GM19193 (cell line): ENCODE data around the gene PIGP.

Source experiments
- POLR2A ChIP-seq: IDR thresholded peaks from 4 replicates; pipeline ENCODE4 v1.6.1; 2011; ENCODE audit not compliant: insufficient read depth, insufficient read length; ENCODE audit errors: extremely low read depth

PIGP gene

DNA sequence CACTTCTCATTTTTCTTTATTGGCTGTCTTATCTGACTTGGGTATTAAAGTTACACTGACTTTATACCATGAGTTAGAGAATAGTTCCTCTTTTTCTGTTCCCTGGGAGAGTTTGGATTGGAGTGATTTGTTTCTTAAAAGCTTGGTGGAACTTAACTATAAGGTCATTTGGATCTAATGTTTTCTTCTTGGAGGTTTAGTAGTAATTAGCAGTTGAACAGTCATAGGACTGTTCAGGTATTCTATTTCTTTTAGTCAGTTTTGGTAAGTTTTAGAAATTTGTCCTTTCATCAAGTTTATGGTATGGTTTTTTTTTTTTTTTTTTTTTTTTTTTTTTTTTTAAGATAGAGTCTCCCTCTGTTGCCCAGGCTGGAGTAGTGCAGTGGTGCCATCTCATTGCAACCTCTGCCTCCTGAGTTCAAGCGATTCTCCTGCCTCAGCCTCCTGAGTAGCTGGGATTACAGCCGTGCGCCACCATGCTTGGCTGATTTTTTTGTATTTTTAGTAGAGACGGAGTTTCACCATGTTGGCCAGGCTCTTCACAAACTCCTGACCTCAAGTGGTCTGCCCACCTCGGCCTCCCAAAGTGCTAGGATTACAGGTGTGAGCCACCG, 6.4 kb upstream of the PIGP start:
- no peak for TF ChIP-seq POLR2A

DNA sequence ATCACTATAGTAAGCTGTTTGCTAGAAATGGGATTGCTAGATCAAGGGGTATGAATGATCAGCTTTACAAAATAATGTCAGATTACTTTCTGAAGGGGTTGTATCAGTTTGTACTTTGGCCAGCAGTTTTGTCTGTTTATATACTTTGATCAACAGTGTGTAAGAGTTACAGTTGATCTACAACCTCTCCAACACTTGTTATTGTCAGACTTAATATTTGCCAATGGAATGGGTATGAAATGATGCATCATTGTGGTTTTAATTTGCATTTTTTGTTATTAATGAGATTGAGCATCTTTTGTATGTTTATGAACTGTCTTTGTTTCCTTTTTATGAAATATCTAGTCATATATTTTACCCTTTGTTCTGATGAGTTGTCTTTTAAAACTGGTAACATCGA, 4.5 kb upstream of the PIGP start:
- no peak for TF ChIP-seq POLR2A

DNA sequence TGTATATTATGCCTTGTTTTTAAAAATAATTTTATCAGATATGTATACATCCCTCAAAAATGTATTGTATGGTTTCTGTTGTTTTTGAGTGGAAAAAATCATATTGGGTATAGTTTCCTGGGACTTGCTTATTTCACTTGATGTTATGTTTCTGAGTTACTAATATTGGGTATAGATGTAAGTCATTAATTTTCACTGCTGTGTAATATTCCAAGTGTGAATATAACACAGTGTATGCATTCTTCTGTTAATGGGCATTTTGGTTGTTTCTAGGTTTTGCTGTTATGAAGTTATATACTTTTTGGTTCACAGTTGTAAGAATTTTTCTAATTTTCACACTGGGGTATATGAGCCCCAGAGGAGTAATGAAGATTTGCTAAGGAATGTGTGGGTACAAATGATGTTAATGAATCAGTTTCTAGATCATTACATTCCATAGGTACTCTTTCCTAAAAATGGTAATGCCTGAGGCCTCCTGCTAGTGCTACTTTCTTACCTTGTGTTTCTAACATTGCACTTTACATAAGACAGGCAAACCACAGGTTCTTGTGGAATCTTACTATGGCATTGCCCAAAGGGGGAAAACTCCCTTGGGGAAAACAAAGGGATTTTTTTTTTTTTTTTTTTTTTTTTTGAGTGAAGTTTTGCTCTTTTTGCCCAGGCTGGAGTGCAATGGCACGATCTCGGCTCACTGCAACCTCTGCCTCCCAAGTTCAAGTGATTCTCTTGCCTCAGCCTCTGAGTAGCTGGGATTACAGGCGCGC, 3.4 kb upstream of the PIGP start:
- TF ChIP-seq POLR2A: no peak

DNA sequence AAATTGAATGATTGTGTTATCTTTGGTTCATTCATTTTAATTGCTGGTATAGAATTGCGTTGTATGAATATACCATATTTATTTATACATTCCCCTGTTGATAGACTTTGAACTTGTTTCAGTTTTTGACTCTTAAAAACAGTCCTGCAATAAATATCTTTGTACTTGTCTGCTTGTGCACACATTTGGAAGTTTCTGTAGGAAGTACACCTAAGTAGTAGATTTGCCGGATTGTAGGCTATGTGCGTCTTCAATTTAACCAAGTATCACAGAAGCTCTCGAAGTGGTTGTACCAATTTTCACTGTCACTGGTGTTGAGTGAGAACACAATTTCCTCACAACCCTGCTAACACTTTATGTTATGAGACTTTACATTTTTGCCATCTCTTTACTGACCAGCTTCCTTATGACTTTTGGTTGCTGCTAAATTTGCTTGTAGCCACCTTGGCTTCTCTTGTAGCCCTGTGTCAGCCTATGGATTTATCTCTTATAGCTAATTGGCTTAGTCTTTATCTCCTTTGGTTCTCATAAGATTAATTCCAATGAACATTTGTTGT, 2.4 kb upstream of the PIGP start:
- TF ChIP-seq POLR2A: no peak

DNA sequence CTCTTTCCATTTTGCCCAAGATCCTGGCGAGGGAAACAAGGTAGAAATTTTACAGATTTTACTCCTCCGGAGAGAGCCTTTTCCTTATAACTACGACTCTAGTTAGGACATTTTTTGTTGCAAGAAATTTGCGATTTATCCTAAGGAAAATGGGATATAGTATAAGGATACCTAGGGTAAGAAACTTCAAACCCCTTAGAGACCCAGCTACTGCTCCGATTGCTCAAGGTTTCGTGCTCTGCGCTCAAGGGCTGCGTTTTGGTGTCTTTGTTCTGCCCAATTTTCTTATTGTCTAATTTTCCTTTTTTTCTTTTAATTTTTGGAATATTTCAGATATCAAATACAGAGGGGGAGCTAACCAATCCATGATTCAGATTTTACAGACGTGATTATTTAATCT, 1.7 kb upstream of the PIGP start:
- TF ChIP-seq POLR2A: no peak

DNA sequence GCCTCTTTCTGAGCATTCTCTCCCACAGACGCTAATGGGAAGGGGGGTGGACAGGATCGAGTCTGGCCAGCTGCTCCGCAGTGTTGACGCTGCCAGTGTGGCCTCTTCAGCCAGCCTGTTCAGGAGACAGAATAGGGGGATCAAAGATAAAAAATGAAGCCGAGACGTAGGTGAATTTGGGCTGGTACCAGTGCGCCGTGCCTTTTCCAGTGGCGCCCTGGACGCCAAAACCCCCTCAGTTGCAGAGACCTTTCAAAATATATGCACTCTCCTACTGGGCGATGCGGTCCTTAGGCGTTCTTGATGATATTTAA, 1.3 kb upstream of the PIGP start:
- no peak for TF ChIP-seq POLR2A

DNA sequence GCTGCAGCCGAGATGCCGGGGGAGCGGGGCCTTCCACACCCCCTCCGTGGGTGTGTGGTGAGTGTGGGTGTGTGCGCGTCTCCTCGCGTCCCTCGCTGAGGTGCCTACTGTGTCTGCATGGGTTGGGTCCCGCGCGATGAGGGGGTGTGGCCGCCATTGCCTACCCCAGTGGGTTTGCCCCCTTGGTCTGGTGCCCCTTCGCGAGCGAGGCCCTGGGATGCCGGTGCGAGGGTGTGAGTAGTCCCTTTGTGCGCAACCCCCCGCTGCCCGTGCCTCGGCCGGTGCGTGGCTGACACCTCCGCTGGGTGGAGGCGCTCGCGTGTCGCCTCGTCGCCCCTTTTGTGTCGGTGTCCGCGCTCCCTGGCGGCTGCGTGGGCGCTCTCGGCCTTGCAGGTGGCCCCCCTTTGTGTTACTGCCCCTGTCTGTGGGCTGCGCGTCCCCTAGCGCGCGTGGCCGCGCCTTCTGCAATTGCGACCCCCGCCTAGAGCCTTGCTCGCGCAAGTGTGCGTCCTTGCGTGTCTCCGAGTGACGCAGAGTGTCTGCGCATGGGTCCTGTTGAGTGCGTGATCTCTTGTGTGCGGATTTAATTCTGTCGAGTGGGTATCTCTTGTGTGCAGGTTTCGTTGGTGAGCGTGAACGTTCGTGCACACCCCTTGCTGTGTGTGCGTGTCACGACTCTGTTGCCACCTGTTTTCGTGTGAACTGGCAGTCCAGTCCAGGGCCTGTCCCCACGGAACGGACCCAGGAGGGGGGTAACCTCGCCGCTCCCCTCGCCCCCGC, 736 bp upstream of the PIGP start:
- peak; percentile 16 for TF ChIP-seq POLR2A

DNA sequence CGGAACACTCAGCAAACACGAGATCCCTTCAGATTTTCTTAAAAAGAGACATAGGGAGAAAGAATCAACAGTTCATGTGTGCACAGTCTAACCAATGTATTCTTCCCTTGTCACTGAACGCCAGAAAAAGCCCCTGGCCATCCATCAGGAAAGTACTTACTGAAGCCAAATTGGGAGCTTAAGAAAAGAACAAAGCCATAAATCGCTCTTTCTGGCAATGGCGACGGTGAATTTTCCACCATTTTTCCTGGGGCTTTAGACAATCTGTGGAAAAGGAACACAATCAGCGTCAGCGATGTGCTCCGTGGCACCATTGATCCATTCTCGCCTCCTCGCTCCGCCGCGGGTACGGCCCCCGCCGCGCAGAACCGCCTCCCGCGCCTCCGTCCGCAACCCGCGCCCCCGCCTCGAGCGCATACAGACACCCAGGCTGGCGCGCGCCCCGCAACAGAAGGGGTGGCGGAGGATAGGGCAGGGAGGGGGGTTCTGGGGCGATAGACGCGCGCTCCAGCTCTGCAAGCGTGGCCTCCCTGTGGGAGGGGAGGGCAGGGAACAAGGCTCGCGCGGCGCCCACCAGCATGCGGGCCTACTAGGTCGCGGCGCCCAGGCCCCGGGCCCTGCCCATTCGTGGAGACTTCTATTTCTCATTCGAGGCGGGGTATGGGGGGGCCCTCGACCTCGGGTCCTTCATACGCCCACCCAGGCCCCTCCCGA, 440 bp downstream of the PIGP start:
- TF ChIP-seq POLR2A: no peak

DNA sequence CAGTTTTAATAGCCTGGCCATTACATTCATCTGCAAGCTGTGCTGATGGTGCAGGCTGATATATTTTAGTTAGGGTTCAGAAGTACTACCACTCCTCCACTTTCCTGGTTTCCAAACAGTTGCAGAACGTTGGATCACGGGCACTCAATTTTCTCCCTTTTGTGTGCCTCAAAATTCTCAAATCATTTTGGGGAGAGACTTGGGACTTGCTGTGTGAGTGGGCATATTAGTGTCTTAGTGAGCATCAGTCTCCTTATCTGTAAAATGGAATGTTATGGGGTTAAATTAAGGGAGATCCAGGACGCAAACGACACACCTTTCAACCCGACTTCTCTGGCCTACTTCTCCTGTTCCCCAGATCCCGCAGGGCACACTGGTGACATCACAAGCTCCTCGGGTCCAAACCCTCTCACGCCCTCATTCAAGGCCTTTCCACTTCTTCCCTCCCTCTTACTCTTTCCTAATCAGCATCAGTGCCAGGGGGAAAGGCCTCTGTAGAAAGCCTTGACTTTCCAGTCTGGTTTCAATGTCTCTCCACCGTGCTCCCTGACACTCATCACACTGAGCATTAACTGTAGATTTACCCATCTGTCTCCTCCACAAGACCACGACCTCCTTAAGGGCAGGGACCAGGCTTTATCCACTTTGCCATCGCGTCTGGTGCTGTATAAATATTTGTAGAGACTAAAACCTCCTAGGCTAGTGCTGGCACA, 1.2 kb downstream of the PIGP start:
- TF ChIP-seq POLR2A: no peak

DNA sequence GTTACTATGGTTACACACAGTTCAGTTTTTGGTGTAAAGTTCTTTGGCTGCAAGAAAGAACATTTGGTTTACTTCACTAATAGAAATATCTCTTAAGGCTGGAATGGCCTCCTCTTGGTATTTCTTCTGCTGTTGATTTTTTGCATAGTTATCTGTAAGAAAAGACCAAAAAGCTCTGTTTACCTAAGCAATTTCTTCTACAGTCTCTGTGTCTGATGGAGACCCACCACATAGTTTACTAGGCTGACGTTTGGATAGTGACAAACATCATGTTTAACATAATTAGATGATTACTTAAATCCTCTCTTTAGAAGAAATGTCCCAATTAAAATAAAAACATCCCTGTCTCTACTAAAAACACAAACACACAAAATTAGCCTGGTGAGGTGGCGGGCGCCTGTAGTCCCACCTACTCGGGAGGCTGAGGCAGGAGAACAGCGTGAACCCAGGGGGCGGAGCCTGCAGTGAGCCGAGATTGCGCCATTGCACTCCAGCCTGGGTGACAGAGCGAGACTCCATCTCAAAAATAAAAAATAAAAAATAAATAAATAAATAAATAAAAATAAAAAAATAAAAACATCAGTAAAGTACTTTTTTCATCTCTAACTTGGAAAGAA, 7.2 kb downstream of the PIGP start:
- no peak for TF ChIP-seq POLR2A

DNA sequence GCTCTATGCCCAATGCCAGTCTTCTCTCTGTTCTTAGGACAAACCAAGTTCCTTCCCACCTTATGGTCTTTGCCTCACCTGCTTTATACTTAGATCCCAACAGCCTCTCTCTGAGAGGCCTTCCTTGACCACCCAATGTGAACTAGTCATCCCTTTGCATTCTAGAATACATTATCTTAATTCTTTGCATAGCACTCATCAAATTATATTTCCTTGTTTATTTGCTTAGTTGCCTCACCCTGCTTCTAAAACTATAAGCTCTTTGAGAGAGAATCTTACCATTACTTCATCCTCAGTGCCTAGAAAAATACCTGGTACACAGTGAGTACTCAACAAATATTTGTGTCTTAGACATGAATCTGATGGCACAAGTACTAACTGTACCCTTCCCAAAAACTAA, 8.0 kb downstream of the PIGP start:
- no peak for TF ChIP-seq POLR2A

DNA sequence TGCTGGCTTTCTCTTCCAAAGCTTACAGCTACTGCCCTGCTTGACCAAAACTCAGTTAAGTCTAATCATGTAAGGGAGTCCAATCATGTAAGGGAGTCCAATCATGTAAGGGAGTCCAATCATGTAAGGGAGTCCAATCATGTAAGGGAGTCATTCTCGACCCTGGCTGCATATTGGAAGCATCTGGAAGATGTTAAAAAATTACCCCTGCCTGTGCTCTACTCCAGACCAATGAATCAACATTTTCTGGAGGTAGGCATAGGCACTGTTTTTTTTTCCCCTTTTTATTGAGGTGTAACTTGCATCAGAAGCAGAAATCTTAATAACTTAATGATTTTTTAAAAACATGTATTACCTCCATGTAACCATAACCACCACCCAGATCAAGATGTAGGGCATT, 9.4 kb downstream of the PIGP start:
- TF ChIP-seq POLR2A: no peak

DNA sequence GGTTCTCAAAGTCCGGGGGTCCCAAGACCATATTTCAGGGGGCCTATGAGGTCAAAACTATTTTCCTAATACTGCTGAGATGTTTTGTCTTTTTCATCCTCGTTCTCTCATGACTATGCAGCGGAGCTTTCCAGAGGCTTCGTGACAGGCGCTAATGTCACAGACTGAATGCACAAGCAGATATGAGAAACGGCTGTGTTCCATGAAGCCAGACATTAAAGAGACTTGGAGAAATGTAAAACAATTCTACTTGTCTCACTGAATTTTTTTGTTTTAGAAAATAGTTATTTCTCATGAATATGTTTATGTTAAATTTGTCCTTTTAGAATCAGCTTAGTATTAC, 10.3 kb downstream of the PIGP start:
- no peak for TF ChIP-seq POLR2A

DNA sequence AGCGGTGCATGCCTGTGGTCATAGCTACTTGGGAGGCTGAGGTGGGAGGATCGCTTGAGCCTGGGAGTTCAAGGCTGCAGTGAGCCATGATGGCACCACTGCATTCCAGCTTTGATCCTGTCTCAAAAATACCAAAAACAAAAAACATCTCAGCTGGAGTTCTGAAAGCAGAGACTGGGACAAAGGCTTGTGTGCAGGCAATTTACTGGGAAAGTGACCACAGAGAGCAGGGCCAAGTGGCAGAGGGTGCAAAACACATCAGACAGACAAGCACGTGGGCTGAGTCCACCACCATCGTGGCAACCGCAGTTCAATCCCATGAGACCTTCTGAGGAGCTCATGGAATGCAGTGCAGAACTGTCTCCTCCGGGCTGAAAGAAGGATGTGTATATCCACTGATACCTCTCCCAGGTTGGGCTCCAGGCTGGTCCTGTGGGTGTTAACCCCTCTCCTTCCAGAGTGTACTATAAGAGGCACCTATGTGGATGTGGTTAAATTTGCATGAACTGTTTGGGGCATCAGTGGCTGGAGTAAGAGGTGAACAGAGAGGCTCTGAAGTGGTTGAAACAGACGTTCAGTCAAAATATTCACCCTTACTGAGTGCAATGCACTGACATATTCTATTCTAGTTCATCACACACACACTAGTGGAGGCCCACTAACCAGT, 10.8 kb downstream of the PIGP start:
- no peak for TF ChIP-seq POLR2A

DNA sequence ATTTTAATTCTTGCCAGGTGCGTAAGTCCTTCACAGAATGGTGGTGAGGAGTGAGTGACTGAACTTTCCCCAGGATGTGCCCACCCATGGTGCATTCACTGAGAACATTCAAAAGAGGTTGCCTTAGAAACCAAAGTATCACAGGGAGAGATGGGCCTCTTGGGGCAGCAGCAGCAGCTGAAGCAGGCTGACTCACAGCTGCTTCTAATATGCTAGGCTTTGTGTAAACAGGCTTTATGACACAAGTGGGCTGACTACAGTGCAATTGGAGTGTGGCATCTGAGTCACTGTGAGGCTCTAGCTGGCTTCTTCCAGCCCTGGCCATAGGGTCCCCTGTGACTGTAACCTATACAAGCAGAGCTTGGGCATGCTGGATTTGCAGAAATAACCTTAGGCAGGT, 12.6 kb downstream of the PIGP start:
- no peak for TF ChIP-seq POLR2A

DNA sequence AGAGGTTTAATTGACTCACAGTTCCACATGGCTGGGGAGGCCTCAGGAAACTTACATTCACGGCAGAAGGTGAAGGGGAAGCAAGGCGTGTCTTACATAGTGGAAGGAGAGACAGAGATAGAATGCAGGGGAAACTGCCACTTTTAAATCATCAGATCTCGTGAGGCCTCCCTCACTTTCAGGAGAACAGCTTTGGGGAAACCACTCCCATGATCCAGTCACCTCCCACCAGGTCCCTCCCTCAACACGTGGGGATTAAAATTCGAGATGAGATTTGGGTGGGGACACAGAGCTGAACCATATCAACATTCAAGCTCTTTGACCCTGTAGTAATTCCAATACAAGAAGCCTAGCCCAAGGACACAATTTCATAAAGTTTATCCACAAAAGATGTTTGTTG, 13.7 kb downstream of the PIGP start:
- no peak for TF ChIP-seq POLR2A
